AG04449 (cell line): ENCODE results near the gene SSR4.

Experiments used
- CTCF ChIA-PET: fragments of 350-600 bp; formaldehyde crosslinking; extraction: SDS; loops from one replicate; lab custom pipeline; 2021; ENCODE audit warnings: antibody characterized with exemption; lab: Yijun Ruan, JAX
- POLR2A ChIA-PET: fragments of 400-600, 350-600 bp; formaldehyde crosslinking; extraction: SDS; loops from one replicate; lab custom pipeline; 2020; ENCODE audit warnings: antibody characterized with exemption, inconsistent platforms; lab: Yijun Ruan, JAX
- DNase-seq: peaks from one replicate; pipeline ENCODE4 v3.0.0-alpha.2; 2010; ENCODE audit warnings: low read depth, low spot score
- H3K4me3 ChIP-seq: 2 replicates; pipeline ENCODE4 v1.5.1; 2011; ENCODE audit warnings: low read depth, mild to moderate bottlenecking, control low read depth, low read length
- TF ChIP-seq, protein P1 (sequence below): IDR thresholded peaks from one replicate; pipeline ENCODE4 v1.5.1; 2011; ENCODE audit warnings: mild to moderate bottlenecking, moderate library complexity, low read length, control low read depth, inconsistent platforms; ENCODE audit not compliant: insufficient read depth; ENCODE audit errors: missing control alignments

Gene SSR4

DNA sequence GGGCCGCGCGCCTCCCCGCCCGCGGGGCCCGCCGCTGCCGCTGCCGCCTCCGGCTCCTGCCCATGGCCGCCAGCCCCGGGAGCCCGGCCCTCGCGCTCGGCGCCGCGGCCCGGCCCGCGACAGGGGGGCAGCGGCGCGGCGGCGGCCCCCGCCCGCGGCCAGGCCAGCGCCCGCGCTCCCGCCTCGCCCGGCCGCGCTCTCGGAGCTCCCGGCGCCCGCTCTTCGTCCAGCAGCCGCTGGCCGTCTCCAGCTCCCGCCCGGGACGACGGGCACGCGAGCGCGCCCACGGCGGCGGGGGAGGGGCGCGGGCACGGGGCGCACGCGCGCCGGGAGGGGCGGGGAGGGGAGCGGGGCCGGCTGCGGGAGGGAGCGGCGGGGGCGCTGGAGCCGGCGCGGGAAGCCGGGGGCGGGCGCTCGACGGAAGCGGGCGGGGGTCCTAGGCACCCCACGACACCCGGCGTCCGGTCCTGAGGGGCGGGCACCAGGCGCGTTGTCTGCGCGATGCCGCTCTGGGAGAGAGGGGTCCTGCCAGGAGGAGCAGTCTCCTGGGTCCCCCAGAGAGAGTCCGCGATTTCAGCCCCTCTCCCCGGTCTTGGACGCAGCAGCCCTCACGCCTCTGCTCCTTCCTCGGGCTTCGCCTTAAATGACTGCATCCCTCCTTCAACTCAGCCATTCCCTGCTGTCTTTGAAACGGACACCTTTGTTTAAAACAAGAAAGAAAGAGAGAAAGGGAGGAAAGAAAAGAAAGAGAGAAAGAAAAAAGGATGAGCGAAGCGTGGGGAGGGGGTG is 36.4 kb downstream of the SSR4 start:
- H3K4me3 ChIP-seq: no peak overlapping the region
- DNase-seq: no peak
- TF ChIP-seq, protein P1, sequence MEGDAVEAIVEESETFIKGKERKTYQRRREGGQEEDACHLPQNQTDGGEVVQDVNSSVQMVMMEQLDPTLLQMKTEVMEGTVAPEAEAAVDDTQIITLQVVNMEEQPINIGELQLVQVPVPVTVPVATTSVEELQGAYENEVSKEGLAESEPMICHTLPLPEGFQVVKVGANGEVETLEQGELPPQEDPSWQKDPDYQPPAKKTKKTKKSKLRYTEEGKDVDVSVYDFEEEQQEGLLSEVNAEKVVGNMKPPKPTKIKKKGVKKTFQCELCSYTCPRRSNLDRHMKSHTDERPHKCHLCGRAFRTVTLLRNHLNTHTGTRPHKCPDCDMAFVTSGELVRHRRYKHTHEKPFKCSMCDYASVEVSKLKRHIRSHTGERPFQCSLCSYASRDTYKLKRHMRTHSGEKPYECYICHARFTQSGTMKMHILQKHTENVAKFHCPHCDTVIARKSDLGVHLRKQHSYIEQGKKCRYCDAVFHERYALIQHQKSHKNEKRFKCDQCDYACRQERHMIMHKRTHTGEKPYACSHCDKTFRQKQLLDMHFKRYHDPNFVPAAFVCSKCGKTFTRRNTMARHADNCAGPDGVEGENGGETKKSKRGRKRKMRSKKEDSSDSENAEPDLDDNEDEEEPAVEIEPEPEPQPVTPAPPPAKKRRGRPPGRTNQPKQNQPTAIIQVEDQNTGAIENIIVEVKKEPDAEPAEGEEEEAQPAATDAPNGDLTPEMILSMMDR: no peak
- POLR2A ChIA-PET: no interaction called here
- CTCF ChIA-PET: no interaction called here

DNA sequence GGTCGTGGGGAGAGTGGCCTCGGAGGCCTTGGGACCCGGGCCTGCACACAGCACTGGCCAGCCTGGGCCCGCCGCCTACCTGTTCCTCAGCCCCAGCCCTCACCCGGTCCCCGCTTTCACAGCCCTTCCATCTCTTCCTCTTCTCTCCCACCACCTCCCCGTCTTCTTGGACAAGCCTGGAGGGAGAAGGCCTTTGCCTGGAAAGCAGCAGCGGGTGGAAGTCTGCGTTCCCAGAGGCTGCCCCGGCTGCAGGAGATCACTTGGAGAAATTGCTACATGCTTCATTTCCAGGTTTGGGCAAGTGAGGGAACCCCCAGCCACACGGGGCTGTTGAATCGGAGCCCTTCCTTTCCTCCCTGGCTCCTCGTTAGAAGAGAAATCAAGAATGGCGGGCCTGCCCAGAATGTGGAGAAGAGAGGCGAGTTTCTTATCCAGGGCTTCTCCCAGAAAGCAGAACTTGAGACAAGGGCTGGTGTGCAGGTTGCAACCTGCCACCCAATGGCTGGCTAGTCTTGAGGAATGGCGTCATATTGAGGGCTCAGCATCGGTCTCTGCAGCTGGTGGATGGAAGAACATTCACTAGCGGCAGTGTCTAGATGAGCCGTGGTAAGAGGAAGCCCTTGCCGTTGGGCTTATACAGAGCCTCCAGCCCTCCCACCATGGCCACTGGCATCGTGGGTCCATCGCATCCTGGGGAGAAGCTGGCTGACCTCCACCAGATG is 37.1 kb downstream of the SSR4 start:
- no peak for DNase-seq
- no peak overlapping the region for H3K4me3 ChIP-seq
- ChIA-PET POLR2A (no interaction called here), CTCF (no interaction called here)
- TF ChIP-seq, protein P1: no peak

DNA sequence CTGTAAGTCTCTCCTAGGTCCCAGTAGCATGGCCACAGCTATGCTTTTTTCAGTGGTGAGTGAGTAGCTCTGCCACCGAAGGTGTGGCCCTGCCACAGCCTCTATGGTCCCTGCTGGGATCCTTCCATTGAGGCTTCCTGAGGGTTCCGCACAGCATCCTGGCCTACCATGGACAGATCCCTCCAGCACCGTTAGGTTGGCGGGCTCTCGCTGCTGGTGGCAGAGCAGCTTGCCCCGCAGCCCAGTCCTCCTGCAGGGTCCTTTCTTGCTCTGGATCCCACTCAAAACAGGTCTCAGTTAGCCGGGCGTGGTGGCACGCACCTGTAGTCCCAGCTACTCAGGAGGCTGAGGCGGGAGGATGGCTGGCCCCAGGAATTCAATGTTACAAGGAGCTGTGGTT is 38.3 kb downstream of the SSR4 start:
- CTCF ChIA-PET: no interaction called here
- H3K4me3 ChIP-seq: no peak overlapping the region
- DNase-seq: no peak
- TF ChIP-seq, protein P1: no peak
- POLR2A ChIA-PET: no interaction called here

DNA sequence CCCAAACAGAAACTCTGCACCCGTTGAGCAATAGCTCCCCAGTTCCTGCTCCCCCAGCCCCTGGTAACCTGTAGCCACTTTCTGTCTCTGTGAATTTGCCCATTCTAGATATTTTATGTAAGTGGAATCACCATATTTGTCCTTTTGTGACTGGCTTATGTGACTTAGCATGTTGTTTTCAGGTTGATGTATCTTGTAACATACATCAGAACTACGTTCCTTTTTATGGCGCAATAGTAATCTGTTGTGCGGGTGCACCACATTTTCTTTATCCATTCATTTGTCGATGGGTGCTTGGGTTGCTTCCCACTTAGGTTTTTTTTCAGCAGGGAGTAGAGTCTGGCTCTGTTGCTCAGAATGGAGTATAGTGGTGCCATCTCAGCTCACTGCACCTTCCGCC is 42.5 kb downstream of the SSR4 start:
- no peak overlapping the region for H3K4me3 ChIP-seq
- ChIA-PET CTCF (no interaction called here), POLR2A (no interaction called here)
- DNase-seq: no peak
- TF ChIP-seq, protein P1: no peak

DNA sequence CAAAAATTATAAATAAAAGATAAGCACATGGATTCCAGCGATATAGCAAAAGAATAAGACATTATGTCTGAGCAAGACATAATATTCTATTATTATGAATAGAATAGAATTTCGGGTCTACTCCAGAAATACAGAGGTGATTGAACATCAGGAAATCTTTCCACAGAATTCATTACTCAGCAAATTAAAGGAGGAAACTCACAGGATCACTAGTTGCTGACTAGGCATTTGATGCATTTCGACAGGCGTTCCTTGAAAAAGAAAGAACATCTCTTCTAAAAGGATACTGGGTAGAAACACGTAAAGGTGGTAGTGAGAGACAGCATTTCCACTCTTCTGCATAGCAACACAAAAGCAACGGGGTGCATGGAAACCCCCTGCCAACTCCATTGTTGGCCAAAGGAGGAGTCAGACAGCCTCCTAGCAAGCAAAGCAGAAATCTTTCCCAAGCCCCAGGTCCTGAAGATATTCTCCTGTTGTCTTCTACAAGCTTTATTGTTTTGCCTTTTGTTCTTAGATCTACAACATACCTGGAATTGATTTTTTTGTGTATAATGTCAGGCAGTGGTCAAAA is 50.1 kb downstream of the SSR4 start:
- POLR2A ChIA-PET: no interaction called here
- TF ChIP-seq, protein P1: no peak
- DNase-seq: no peak
- H3K4me3 ChIP-seq: no peak overlapping the region
- CTCF ChIA-PET: no interaction called here

DNA sequence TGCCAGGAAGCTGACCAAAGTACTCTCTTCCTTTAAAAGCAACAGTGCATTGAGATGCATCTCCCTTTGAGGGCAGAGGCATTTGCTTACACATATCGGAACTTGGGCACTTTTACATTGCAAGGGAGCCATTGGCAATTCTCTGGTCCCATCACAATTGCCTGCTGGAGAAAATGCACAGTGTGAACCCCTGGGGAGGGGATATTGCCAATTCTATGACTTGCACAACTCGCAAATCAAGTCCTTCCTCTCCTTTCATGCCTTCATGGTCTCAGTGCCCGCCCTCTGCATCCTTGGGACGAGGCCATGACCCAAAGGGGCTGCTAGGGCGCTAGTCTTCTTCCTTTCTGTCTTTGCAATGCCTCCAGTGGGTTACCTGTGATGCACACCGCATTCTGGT is 50.7 kb downstream of the SSR4 start:
- POLR2A ChIA-PET: no interaction called here
- CTCF ChIA-PET: no interaction called here
- TF ChIP-seq, protein P1: no peak
- DNase-seq: no peak
- no peak overlapping the region for H3K4me3 ChIP-seq
